Activated CD8-positive, alpha-beta memory T cell treated with anti-CD3 and anti-CD28 coated beads, Interleukin-2, amount 50 U/mL, for 1 hour (primary cell): ENCODE results near the gene AMZ2.
"Not testable (repeated sequence)": the region's sequence is repeated elsewhere in the genome, so short reads cannot be mapped to it uniquely, and the experiment has no call there.

Experiments used
- DNase-seq: peaks from one replicate; pipeline ENCODE4 v3.0.0-alpha.2; 2020; ENCODE audit errors: extremely low read depth

The AMZ2 gene

GRCh38 chr17:68220786-68221185 lies 27.1 kb upstream of the AMZ2 start:
- not testable (repeated sequence) for DNase-seq

DNA sequence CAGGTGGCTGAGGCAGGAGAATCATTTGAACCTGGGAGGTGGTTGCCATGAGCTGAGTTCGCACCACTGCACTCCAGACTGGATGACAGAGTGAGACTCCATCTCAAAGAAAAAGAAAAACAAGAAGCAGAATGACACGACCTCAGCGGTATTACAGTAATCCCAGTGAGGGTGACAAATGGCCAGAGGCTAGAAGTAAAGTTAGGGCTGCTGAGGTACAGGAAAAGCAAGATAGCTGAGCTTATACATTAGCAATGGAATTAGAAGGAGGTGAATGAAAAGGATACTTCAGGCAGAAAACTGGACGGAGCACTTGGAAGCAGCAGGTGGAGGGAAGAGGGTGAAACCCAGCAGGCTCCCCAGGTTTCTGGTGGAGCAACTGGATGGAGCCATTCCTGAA lies 26.1 kb upstream of the AMZ2 start:
- DNase-seq: no peak

GRCh38 chr17:68222606-68223005 lies 25.2 kb upstream of the AMZ2 start:
- no peak for DNase-seq

- DNase-seq: not testable (repeated sequence)
Measured at GRCh38 chr17:68225055-68225454, 22.8 kb upstream of the AMZ2 start.

DNA sequence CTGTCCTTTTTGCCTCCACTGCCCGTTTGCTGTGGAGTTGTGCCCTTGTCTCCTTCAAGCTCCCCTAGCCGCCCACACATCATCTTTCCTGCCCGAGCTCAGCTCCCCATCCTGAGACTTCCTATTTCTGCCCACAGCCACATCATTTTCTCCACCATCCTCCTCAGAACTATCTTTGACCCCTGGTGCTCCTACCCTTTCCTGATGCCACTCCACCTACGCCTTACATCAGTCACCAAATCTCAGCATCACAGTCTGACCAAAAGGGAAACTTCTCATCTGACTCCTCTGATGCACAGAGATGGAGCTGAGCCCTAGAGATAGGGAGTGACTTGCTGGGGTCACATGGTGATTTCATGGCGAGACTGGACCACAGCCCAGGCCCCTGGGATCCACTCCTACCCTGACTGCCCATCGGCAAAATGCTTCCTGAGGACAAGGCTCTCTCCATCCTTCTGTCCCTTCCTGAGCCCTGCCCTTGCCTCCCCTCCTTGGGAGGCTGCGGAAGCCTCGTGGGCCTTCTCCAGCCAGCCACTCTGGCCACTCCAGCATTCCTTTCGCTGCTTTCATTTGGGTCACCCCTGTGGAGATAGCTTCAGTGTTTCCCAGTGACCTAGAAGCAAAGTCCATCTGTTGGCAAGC lies 19.7 kb upstream of the AMZ2 start:
- DNase-seq: not testable (repeated sequence)

DNA sequence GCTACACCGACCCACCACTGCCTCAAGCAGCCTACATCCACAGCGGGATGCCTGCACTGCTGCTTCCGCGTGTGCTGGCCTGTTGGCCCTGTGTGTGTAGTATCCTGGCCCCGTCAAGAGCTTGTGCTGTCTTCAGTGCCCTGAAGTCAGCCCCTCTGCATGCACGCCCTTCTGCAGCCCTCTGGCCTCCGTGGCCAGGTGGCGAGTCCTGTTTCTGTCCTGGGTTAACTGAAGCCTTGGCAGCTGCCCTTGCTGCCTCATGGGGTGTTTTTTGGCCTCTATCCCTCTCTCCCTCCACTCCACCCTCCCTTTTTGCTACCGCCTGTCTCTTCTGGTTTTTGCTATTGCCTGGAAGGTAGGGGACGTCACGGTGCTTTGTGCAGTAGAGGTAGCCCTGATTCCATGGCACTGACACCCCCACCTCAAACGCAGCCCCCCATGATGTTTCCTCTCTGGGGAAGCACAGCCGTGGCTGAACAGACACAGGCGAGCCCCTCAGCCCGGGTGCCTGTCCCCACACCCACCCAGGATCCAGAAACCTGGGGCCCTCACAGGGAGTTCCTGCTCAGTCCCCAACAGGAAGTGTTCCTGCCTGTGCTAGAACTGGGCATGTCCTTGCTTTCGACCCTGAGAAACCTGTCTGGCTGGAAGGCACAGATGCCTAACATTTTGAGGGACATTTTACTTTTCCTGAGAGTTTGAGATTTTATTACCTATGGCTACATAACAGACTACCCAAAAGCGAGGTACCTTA lies 18.8 kb upstream of the AMZ2 start:
- DNase-seq: no peak

GRCh38 chr17:68229619-68230018 lies 18.2 kb upstream of the AMZ2 start:
- DNase-seq: no peak

GRCh38 chr17:68231131-68231530 lies 16.7 kb upstream of the AMZ2 start:
- DNase-seq: not testable (repeated sequence)

DNA sequence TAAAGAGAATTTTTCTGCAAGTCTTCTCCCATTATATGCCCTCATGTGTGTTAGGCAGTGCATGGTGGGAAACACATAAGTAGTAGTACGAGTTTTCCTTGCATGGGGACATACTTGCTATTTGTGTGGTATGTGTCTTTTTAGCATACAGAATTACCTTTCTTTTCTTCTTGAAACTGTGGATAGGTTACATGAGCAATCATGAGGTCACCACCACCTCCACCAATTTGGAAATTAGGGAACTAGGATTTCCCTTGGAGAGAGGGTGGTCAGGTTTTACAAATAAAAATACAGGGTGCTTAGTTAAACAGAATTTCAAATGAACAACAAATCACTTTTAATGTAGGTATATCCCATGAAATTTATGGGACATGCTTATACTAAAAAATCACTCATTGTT lies 16.3 kb upstream of the AMZ2 start:
- no peak for DNase-seq

DNA sequence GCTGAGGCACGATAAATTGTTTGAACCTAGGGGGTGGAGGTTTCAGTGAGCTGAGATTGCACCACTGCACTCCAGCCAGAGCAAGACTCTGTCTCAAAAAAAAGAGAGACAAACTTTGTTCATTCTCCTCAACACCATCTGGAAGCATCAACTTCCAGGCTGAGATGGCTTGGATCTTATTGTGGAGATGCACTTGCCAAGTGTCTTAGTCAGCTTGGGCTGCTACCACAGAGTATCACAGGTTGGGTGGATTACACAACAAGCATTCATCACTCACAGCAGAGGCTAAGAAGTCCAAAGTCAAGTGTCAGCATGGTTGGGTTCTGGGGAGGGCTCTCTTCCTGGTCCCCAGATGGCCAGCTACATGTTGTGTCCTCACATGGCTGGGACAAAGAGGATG lies 15.1 kb upstream of the AMZ2 start:
- not testable (repeated sequence) for DNase-seq

- not testable (repeated sequence) for DNase-seq
Measured at GRCh38 chr17:68234726-68235335, 13.0 kb upstream of the AMZ2 start.

GRCh38 chr17:68235336-68235791 lies 12.5 kb upstream of the AMZ2 start:
- not testable (repeated sequence) for DNase-seq

DNA sequence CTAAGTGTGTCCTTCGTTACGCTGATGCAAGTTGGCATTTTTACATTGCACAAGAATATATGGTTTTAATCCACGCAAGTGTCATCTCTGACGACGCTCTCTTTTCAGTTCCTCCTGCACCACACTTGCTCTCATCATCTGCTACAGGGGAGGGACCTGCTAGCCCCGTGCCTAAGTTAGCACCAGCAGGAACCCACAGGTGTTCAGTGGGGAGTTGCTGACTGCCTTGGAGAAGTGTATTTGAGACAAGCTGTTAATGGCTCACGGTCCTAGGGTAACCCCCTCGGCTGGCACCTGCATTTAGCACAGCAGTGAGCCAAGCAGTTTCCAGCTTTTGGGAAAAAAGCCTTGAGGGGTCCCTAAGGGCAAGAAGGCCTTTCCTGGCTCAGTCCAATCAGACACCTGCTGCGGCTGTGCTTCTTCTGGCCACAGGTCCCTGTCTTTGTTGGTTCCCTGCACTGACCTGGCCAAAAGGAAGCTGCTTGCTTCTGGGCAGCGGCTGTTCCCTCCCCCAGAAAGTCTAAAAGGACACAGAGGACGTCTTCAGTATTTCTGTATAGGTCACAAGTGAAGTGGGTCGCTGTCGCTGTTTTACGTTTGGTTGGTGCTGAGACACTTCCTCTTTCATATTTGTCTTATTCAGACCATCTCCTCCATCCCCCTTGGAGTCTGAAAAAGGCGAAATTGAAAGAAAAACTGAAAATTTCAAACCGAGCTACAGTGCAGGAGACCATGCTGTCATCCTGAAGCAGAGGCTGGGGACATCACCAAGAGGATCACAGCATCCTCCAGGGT lies 10.3 kb upstream of the AMZ2 start:
- not testable (repeated sequence) for DNase-seq

DNA sequence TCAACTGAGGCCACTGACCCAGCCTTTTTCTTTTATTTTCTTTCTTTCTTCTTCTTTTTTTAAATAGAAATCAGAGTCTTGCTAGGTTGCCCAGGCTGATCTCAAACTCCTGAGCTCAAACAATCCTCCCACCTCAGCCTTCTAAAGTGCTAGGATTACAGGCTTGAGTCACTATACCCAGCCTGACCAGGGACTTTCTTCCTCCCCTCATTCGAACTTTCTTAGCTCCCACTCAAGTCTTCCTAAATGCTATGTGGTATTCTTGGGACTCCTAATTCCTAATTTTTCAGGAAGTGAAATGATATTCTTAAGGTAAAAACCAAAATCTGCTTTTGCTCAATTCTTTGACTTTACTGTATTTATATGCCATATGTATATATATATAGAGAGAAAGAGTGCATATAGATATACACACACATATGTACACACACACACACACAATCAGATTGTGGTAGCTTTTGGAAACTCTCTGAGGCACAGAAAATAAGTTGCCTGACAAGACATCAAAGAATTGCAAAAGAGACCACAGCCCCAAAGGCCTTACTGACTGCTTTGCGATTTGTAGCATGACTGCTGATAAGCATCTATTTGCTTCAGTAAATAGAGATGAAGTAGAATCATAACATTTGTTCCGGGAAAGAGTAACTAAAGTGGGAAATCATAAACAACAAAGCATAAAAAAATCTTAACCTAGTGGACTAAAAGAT lies 9.5 kb upstream of the AMZ2 start:
- no peak for DNase-seq

GRCh38 chr17:68238871-68239253 lies 9.0 kb upstream of the AMZ2 start:
- no peak for DNase-seq

DNA sequence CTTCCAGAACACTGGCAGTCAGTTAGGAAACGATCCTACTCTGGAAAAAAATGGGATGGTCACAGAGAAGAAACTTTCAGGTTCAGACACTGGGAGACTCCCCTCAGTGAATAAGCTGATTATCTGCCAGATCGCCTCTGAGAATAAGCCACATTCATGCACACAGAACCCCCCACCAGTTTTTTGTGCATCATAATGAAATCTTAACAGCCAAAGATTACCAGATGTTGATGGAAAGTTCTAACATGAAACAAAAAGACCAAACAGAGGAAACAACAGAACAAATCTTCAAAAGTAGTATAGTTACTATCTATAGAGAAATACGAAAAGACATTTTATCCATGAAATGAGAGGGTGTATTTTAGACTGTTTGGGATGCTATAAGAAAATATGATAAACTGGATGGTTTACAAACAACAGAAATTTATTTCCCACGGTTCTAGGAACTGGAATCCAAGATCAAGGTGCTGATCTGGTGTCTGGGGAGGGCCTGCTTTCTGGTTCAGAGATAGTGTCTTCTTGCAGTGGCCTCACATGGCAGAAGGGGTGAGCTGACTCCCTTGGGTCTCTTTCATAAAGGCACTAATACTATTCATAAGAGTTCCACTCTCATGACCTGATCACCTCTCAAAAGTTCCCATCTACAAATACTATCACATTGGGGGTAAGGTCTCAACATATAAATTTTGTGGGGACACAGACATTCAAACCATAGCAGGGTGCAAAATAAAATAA lies 8.0 kb upstream of the AMZ2 start:
- DNase-seq: no peak

- no peak for DNase-seq
Measured at GRCh38 chr17:68246271-68247028, 1.4 kb upstream of the AMZ2 start.

GRCh38 chr17:68248199-68248825 lies 469 bp downstream of the AMZ2 start:
- no peak for DNase-seq

- DNase-seq: no peak
Measured at GRCh38 chr17:68248891-68249290, 1.0 kb downstream of the AMZ2 start.

DNA sequence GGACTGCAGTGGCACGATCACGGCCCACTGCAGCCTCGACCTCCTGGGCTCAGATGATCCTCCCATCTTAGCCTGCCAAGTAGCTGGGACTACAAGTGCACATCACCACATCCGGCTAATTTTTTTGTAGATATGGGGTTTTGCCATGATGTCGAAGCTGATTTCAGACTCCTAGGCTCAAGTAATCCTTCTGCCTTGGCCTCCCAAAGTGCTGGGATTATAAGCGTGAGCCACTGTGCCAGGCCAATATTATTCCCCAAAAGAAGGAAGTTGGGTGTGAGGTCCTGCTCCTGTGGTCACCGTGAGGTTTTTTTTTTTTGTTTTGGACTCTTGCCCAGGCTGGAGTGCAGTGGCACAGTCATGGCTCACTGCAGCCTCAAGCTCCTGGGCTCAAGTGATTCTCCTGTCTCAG lies 1.5 kb downstream of the AMZ2 start:
- no peak for DNase-seq
